Left ventricle myocardium inferior (tissue), 1 donor: ENCODE data around the gene SPHKAP. TPM values are rescaled to one million over a fixed set of nuclear protein-coding genes. Genes with fewer than 3 reads are reported as not detected.

ENCODE experiments used
- DNase-seq: peaks from one replicate; pipeline ENCODE4 v3.0.0-alpha.2; 2020
- H3K27ac ChIP-seq: fragments of 200-600 bp; replicated peaks from 2 replicates; pipeline ENCODE4 v1.8.0; 2021
- H3K27me3 ChIP-seq: fragments of 200-600 bp; 2 replicates; pipeline ENCODE4 v1.8.0; 2021; ENCODE audit warnings: low read depth
- H3K36me3 ChIP-seq: fragments of 200-600 bp; 2 replicates; pipeline ENCODE4 v1.8.0; 2021
- H3K4me1 ChIP-seq: fragments of 200-600 bp; 2 replicates; pipeline ENCODE4 v1.8.0; 2021
- H3K4me3 ChIP-seq: fragments of 200-600 bp; 2 replicates; pipeline ENCODE4 v1.8.0; 2021; ENCODE audit warnings: mild to moderate bottlenecking, moderate library complexity
- H3K9me3 ChIP-seq: fragments of 200-600 bp; replicated peaks from 2 replicates; pipeline ENCODE4 v1.8.0; 2021
- CTCF ChIP-seq: fragments of 200-600 bp; IDR thresholded peaks from 2 replicates; pipeline ENCODE4 v1.8.0; 2021; ENCODE audit warnings: antibody characterized with exemption, mild to moderate bottlenecking, borderline replicate concordance
- intact Hi-C: fragments of 100-400 bp; cut with micrococcal nuclease; formaldehyde crosslinking; loops from one replicate; pipeline ENCODE4 v1.11.0; 2022
- total RNA-seq: library from RNA; stranded (reverse); fragmentation: NEBNext Ultra II Directional; extraction: Animal tissue kit (Norgen Biotek cat#: 25700); gene quantifications from one replicate; pipeline ENCODE4 v1.2.1, GENCODE V29; 2021
- donor health status: DM: no; HTN: yes; CAD: no; lungs with severe emphysema.

The SPHKAP gene
- total RNA-seq, 1 donor from 2014 or later = 100 TPM

GRCh38 chr2:228059735-228060134 lies 121.8 kb downstream of the SPHKAP start:
- peaks cover 43% of the 10 kb centered on the region for H3K4me1 ChIP-seq
- no peaks in the 10 kb centered on the region for H3K36me3 ChIP-seq
- H3K4me3 ChIP-seq = no peak overlapping the region
- intact Hi-C loops = no loop called here
- no peak for TF ChIP-seq CTCF
- H3K27me3 ChIP-seq = no peaks in the 10 kb centered on the region
- H3K27ac ChIP-seq = peak overlapping the region; percentile 62
- H3K9me3 ChIP-seq = no peaks in the 10 kb centered on the region
- no peak for DNase-seq

GRCh38 chr2:228056293-228057097 lies 125.0 kb downstream of the SPHKAP start:
- H3K4me1 ChIP-seq = peaks cover 36% of the 10 kb centered on the region
- intact Hi-C loops = no loop called here
- no peaks in the 10 kb centered on the region for H3K27me3 ChIP-seq
- H3K36me3 ChIP-seq = no peaks in the 10 kb centered on the region
- no peak for DNase-seq
- H3K9me3 ChIP-seq = no peaks in the 10 kb centered on the region
- H3K27ac ChIP-seq = no peak overlapping the region
- TF ChIP-seq CTCF = no peak
- no peak overlapping the region for H3K4me3 ChIP-seq

GRCh38 chr2:228048838-228049490 lies 132.5 kb downstream of the SPHKAP start:
- intact Hi-C loops = no loop called here
- Histone ChIP-seq H3K27ac (peak overlapping the region; percentile 31), H3K9me3 (no peaks in the 10 kb centered on the region), H3K36me3 (no peaks in the 10 kb centered on the region), H3K4me1 (peaks cover 12% of the 10 kb centered on the region), H3K4me3 (no peak overlapping the region), H3K27me3 (no peaks in the 10 kb centered on the region)
- TF ChIP-seq CTCF = peak; percentile 62
- no peak for DNase-seq

GRCh38 chr2:228040995-228041394 lies 140.5 kb downstream of the SPHKAP start:
- intact Hi-C loops = loop anchor here (5.0 kb wide), 1 partner anchor 616 kb away; no protein-coding TSS in a partner anchor
- H3K9me3 ChIP-seq = no peaks in the 10 kb centered on the region

More at GRCh38 chr2:228040995-228041394, 140.5 kb downstream of the SPHKAP start:
- no peak for TF ChIP-seq CTCF
- H3K4me3 ChIP-seq = no peak overlapping the region
- DNase-seq = no peak
- no peaks in the 10 kb centered on the region for H3K4me1 ChIP-seq
- no peak overlapping the region for H3K27ac ChIP-seq
- H3K27me3 ChIP-seq = no peaks in the 10 kb centered on the region
- H3K36me3 ChIP-seq = no peaks in the 10 kb centered on the region
